ENCODE measurements around the gene FAM98C.
A peak's percentile ranks its signal among the peaks of the same experiment; 100 is the strongest.
"Not testable (repeated sequence)": the region's sequence is repeated elsewhere in the genome, so short reads cannot be mapped to it uniquely, and the experiment has no call there.

FAM98C gene

GRCh38 chr19:38427035-38427677 lies 24.3 kb downstream of the FAM98C start:
- not testable (repeated sequence) for DNase-seq (ENCODE audit: low spot score)

- DNase-seq (ENCODE audit: low spot score), result no peak
Measured at GRCh38 chr19:38429055-38429810, 26.3 kb downstream of the FAM98C start.

GRCh38 chr19:38429811-38430156 lies 26.9 kb downstream of the FAM98C start:
- no peak for DNase-seq (ENCODE audit: low spot score)

- no peak for DNase-seq (ENCODE audit: low spot score)
Measured at GRCh38 chr19:38430931-38431330, 28.0 kb downstream of the FAM98C start.

GRCh38 chr19:38433268-38433733 lies 30.4 kb downstream of the FAM98C start, which contains the start of gene RYR1:
Gene RYR1 (plus strand): TSS chr19:38433691. CDS start chr19:38433830, 139 bp downstream.
- DNase-seq (ENCODE audit: low spot score), result peak; percentile 28

GRCh38 chr19:38434549-38435051 lies 31.7 kb downstream of the FAM98C start:
- no peak for DNase-seq (ENCODE audit: low spot score)

- no peak for DNase-seq (ENCODE audit: low spot score)
Measured at GRCh38 chr19:38437295-38437694, 34.4 kb downstream of the FAM98C start.

GRCh38 chr19:38437917-38438316 lies 35.0 kb downstream of the FAM98C start:
- no peak for DNase-seq (ENCODE audit: low spot score)

- DNase-seq (ENCODE audit: low spot score), result no peak
Measured at GRCh38 chr19:38440592-38440991, 37.7 kb downstream of the FAM98C start.

GRCh38 chr19:38441657-38442348 lies 38.9 kb downstream of the FAM98C start:
- peak; percentile 34 for DNase-seq (ENCODE audit: low spot score)

- no peak for DNase-seq (ENCODE audit: low spot score)
Measured at GRCh38 chr19:38442736-38443135, 39.8 kb downstream of the FAM98C start.

GRCh38 chr19:38443458-38443999 lies 40.6 kb downstream of the FAM98C start:
- DNase-seq (ENCODE audit: low spot score), result no peak

- DNase-seq (ENCODE audit: low spot score), result no peak
Measured at GRCh38 chr19:38444026-38444425, 41.1 kb downstream of the FAM98C start.

- DNase-seq (ENCODE audit: low spot score), result no peak
Measured at GRCh38 chr19:38445362-38445761, 42.5 kb downstream of the FAM98C start.

- no peak for DNase-seq (ENCODE audit: low spot score)
Measured at GRCh38 chr19:38448225-38448624, 45.3 kb downstream of the FAM98C start.

- DNase-seq (ENCODE audit: low spot score), result no peak
Measured at GRCh38 chr19:38449518-38449917, 46.6 kb downstream of the FAM98C start.

GRCh38 chr19:38451036-38451435 lies 48.1 kb downstream of the FAM98C start:
- DNase-seq (ENCODE audit: low spot score), result no peak

GRCh38 chr19:38451629-38452028 lies 48.7 kb downstream of the FAM98C start:
- no peak for DNase-seq (ENCODE audit: low spot score)

GRCh38 chr19:38452430-38453366 lies 49.8 kb downstream of the FAM98C start:
- peak; percentile 92 for DNase-seq (ENCODE audit: low spot score)

GRCh38 chr19:38453596-38453995 lies 50.7 kb downstream of the FAM98C start:
- no peak for DNase-seq (ENCODE audit: low spot score)

GRCh38 chr19:38455031-38455430 lies 52.1 kb downstream of the FAM98C start:
- peak; percentile 33 for DNase-seq (ENCODE audit: low spot score)
